ENCODE measurements around the gene CAPN5.

GRCh38 chr11:77055913-77056312 is 10.9 kb upstream of the CAPN5 start:
- TF ChIP-seq, protein P1, sequence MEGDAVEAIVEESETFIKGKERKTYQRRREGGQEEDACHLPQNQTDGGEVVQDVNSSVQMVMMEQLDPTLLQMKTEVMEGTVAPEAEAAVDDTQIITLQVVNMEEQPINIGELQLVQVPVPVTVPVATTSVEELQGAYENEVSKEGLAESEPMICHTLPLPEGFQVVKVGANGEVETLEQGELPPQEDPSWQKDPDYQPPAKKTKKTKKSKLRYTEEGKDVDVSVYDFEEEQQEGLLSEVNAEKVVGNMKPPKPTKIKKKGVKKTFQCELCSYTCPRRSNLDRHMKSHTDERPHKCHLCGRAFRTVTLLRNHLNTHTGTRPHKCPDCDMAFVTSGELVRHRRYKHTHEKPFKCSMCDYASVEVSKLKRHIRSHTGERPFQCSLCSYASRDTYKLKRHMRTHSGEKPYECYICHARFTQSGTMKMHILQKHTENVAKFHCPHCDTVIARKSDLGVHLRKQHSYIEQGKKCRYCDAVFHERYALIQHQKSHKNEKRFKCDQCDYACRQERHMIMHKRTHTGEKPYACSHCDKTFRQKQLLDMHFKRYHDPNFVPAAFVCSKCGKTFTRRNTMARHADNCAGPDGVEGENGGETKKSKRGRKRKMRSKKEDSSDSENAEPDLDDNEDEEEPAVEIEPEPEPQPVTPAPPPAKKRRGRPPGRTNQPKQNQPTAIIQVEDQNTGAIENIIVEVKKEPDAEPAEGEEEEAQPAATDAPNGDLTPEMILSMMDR (IDR thresholded peaks at IDR 0.05; ENCODE audit: low read depth, low read length, poor library complexity, severe bottlenecking), result no peak
- TF ChIP-seq EZH2phosphoT487 (IDR thresholded peaks at IDR 0.05; ENCODE audit: borderline replicate concordance, low read length), result no peak
